OCI-LY3 (cell line): ENCODE results near the gene STX16.

ENCODE experiments used
- EZH2phosphoT487 ChIP-seq: fragments of 200-600 bp; shearing (Covaris generic); IDR thresholded peaks from 2 replicates; pipeline ENCODE4 v1.6.1; 2018; ENCODE audit warnings: antibody characterized with exemption, mixed run types, low read depth
- TF ChIP-seq, protein P1 (sequence below): fragments of 200-600, 300-600 bp; sonication (generic); IDR thresholded peaks from 2 replicates; pipeline ENCODE4 v1.5.1; 2014; ENCODE audit warnings: antibody characterized with exemption, low read length, low read depth

DNA sequence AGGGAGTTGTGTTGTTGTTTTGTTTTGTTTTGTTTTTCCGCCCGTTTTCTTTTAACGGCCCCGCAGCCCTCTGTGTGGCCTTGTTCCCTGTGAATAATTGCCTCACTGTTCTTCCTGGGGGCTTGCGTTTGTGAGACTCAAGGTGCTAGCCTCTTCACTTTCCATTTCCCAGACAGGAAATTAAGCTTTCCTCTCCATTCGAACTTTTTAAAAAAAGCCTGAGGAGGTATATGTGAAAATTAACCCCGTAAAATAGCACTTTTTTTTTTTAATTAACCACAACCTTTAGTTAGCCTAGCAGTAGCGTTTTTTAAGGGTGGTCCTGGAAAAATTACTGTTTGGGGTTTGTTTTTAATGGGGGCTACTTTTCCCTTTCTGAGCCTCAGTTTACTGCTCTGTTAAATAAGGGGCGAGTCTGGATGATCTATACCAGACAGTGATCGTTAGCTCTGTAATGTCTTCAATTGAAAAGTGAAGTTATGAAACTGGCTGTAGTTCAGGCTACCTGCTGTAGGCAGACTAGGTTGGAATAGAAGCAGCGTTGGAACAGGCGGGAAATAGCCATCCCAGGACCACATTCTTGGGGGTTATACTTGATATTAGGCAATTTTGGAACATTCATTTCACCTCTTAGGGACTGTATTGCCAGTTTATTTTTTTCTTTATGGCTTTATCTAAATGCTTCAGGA, 1.7 kb downstream of the STX16 start:
- TF ChIP-seq, protein P1, sequence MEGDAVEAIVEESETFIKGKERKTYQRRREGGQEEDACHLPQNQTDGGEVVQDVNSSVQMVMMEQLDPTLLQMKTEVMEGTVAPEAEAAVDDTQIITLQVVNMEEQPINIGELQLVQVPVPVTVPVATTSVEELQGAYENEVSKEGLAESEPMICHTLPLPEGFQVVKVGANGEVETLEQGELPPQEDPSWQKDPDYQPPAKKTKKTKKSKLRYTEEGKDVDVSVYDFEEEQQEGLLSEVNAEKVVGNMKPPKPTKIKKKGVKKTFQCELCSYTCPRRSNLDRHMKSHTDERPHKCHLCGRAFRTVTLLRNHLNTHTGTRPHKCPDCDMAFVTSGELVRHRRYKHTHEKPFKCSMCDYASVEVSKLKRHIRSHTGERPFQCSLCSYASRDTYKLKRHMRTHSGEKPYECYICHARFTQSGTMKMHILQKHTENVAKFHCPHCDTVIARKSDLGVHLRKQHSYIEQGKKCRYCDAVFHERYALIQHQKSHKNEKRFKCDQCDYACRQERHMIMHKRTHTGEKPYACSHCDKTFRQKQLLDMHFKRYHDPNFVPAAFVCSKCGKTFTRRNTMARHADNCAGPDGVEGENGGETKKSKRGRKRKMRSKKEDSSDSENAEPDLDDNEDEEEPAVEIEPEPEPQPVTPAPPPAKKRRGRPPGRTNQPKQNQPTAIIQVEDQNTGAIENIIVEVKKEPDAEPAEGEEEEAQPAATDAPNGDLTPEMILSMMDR, result no peak
- TF ChIP-seq EZH2phosphoT487, result no peak
